HepG2 (cell line): Measurements from ENCODE around the gene PRKAR2A. TPM values are rescaled to one million over a fixed set of nuclear protein-coding genes. Genes with fewer than 3 reads are reported as not detected.

Experiments
- ATAC-seq: fragments of 200-7000 bp; cut with Tn5 transposase; 3 replicates; pipeline ENCODE4 v1.9.1; 2020; ENCODE audit warnings: mild to moderate bottlenecking, moderate library complexity
- BruUV-seq: library from RNA; stranded (reverse); fragments of 400-500 nt; replicated peaks from 2 replicates; lab custom pipeline; 2021; lab: Mats Ljungman, UMichigan
- CTCF ChIA-PET: fragments of 300-600 bp; formaldehyde crosslinking; extraction: SDS; loops from one replicate; lab custom pipeline; 2021; ENCODE audit warnings: low total read pairs, inconsistent platforms, low intra/inter-chr PET ratio; lab: Yijun Ruan, JAX
- POLR2A ChIA-PET: fragments of 350-600 bp; sonication (Branson Sonifier 250); formaldehyde crosslinking; loops from one replicate; lab custom pipeline; 2020; ENCODE audit warnings: antibody characterized with exemption, inconsistent platforms; lab: Yijun Ruan, JAX
- DNase-seq: peaks from one replicate; pipeline ENCODE4 v3.0.0-alpha.2; 2015; ENCODE audit warnings: low spot score
- FAIRE-seq: peaks from 3 replicates; lab custom pipeline; 2011; peaks lifted over from hg19 to GRCh38; lab: Jason Lieb, UNC
- H2AFZ ChIP-seq: one replicate; pipeline ENCODE4 v1.6.1; 2011; ENCODE audit warnings: low read length, inconsistent platforms
- H3K27ac ChIP-seq: fragments of 300-600 bp; 3 replicates; pipeline ENCODE4 v1.8.0; 2011; ENCODE audit warnings: mixed run types, mild to moderate bottlenecking, mixed read lengths, low read length, inconsistent platforms; ENCODE audit not compliant: insufficient read depth; ENCODE audit errors: extremely low read length
- H3K27me3 ChIP-seq, 2 experiments: fragments of 200-600 bp in 1 of 2; 2 replicates in 1 of 2; 3 replicates in 1 of 2; pipeline versions ENCODE4 v1.6.0 to v1.8.0; 2011; ENCODE audit warnings: low read length in 2 of 2, mild to moderate bottlenecking in 2 of 2, moderate library complexity in 2 of 2, inconsistent platforms in 1 of 2; ENCODE audit not compliant: insufficient read depth in 2 of 2, control insufficient read depth in 1 of 2
- H3K36me3 ChIP-seq, 2 experiments: fragments of 200-600 bp in 1 of 2; replicated peaks in 1 of 2; 2 replicates in 1 of 2; 3 replicates in 1 of 2; pipeline versions ENCODE4 v1.5.1 to v1.8.0; 2011; ENCODE audit warnings: low read length in 2 of 2, inconsistent platforms in 1 of 2; ENCODE audit not compliant: insufficient read depth in 2 of 2, control insufficient read depth in 1 of 2
- H3K4me1 ChIP-seq: 2 replicates; pipeline ENCODE4 v1.5.1; 2012; ENCODE audit warnings: low read length, inconsistent platforms; ENCODE audit not compliant: insufficient read depth
- H3K4me2 ChIP-seq: 2 replicates; pipeline ENCODE4 v1.6.0; 2011; ENCODE audit warnings: low read depth, low read length, inconsistent platforms
- H3K4me3 ChIP-seq, 3 experiments: fragments of 200-600 bp in 1 of 3; sonication (generic), shearing (Covaris generic) in 1 of 3; replicated peaks in 1 of 3; 2 replicates each; pipeline ENCODE4 v1.5.1; 2011 to 2016; ENCODE audit warnings: low read length in 3 of 3, inconsistent platforms in 2 of 3, low read depth in 2 of 3, mild to moderate bottlenecking in 2 of 3, control low read depth in 1 of 3, mixed read lengths in 1 of 3; ENCODE audit not compliant: insufficient read depth in 1 of 3
- H3K79me2 ChIP-seq: one replicate; pipeline ENCODE4 v1.6.1; 2011; ENCODE audit warnings: low read length, inconsistent platforms; ENCODE audit not compliant: insufficient read depth
- H3K9ac ChIP-seq: 2 replicates; pipeline ENCODE4 v1.6.0; 2011; ENCODE audit warnings: mild to moderate bottlenecking, low read depth, low read length, inconsistent platforms; ENCODE audit not compliant: insufficient read depth
- H3K9me3 ChIP-seq: 2 replicates; pipeline ENCODE4 v1.5.1; 2012; ENCODE audit warnings: mild to moderate bottlenecking, low read length
- H4K20me1 ChIP-seq: 2 replicates; pipeline ENCODE4 v1.6.0; 2011; ENCODE audit warnings: inconsistent platforms, mild to moderate bottlenecking, low read length, moderate library complexity; ENCODE audit not compliant: insufficient read depth
- MIXL1 ChIP-seq: IDR thresholded peaks from 2 replicates; pipeline ENCODE4 v1.6.1; 2016
- NFYC ChIP-seq: IDR thresholded peaks from 2 replicates; pipeline ENCODE4 v1.6.1; 2016; ENCODE audit warnings: missing genetic modification reagents, missing compliant biosample characterization
- SOX13 ChIP-seq, 3 experiments: fragments of 450-650 bp in 1 of 3; sonication (generic) in 1 of 3; formaldehyde crosslinking in 1 of 3; IDR thresholded peaks in 2 of 3; conservative IDR thresholded peaks in 1 of 3; 2 replicates each; pipeline versions ENCODE4 v1.5.0 to v1.6.1; 2016 to 2020; ENCODE audit warnings: antibody characterized with exemption in 1 of 3, mild to moderate bottlenecking in 1 of 3, missing compliant biosample characterization in 1 of 3, missing genetic modification reagents in 1 of 3, moderate library complexity in 1 of 3
- ZIK1 ChIP-seq: sonication (generic); formaldehyde crosslinking; IDR thresholded peaks from 2 replicates; pipeline ENCODE4 v1.5.0; 2020; ENCODE audit warnings: mild to moderate bottlenecking, low read depth, missing genetic modification reagents, borderline replicate concordance
- ZNF274 ChIP-seq: sonication (generic); formaldehyde crosslinking; IDR thresholded peaks from 2 replicates; pipeline ENCODE4 v1.5.1; 2020; ENCODE audit warnings: mild to moderate bottlenecking, missing genetic modification reagents
- ZNF546 ChIP-seq: sonication (generic); formaldehyde crosslinking; conservative IDR thresholded peaks from 2 replicates; pipeline ENCODE4 v1.8.1; 2023; ENCODE audit warnings: mild to moderate bottlenecking, missing genetic modification reagents
- ZNF616 ChIP-seq: sonication (generic); formaldehyde crosslinking; IDR thresholded peaks from 2 replicates; pipeline ENCODE4 v1.5.0; 2020; ENCODE audit warnings: low read depth, mild to moderate bottlenecking, missing genetic modification reagents
- ZNF816 ChIP-seq: sonication (generic); formaldehyde crosslinking; IDR thresholded peaks from 2 replicates; pipeline ENCODE4 v1.8.0; 2022; ENCODE audit warnings: missing genetic modification reagents, mild to moderate bottlenecking, borderline replicate concordance
- ZSCAN9 ChIP-seq: IDR thresholded peaks from 2 replicates; pipeline ENCODE4 v1.6.1; 2016; ENCODE audit warnings: borderline replicate concordance
- WGBS: methylation state at CpG from one replicate; pipeline ENCODE4 v1.1.6; 2017; ENCODE audit warnings: low lambda C conversion rate; 5-methylcytosine and 5-hydroxymethylcytosine counted together
- in situ Hi-C: cut with HindIII; loops from 2 replicates; pipeline ENCODE4 v1.10.0; 2017; ENCODE audit warnings: low pct_unique_long_range_greater_than_20kb; ENCODE audit not compliant: extremely low pct_ligation_motif_present
- intact Hi-C: fragments of 100-400 bp; cut with micrococcal nuclease; formaldehyde crosslinking; loops from one replicate; pipeline ENCODE4 v1.10.0; 2022; ENCODE audit not compliant: unreplicated experiment
- polyA plus RNA-seq, 8 experiments: library from polyadenylated mRNA; depleted of rRNA in 3 of 8; stranded (reverse) in 7 of 8; unstranded in 1 of 8; fragments of >200 nt; fragmentation: Illumina TruSeq in 4 of 8; extraction: Trizol in 4 of 8; gene quantifications; 2 replicates each; pipeline versions ENCODE4 v1.2.1 to v1.2.3, GENCODE V29; 2011 to 2016; ENCODE audit warnings: low read depth in 4 of 8, missing spikeins in 1 of 8, mixed read lengths in 1 of 8; ENCODE audit not compliant: insufficient read depth in 1 of 8
- total RNA-seq, 5 experiments: library from RNA; depleted of rRNA; stranded (reverse); fragments of >200 nt; fragmentation: Illumina TruSeq; extraction: Trizol; gene quantifications; 2 replicates each; pipeline ENCODE4 v1.2.3, GENCODE V29; 2016; ENCODE audit warnings: low read depth in 1 of 5
- TF ChIP-seq, protein P1 (sequence below): sonication (generic); formaldehyde crosslinking; IDR thresholded peaks from 2 replicates; pipeline ENCODE4 v1.5.0; 2020; ENCODE audit warnings: mild to moderate bottlenecking, missing genetic modification reagents, borderline replicate concordance
- TF ChIP-seq, protein P2 (sequence below): sonication (generic); formaldehyde crosslinking; IDR thresholded peaks from 2 replicates; pipeline ENCODE4 v1.4.0; 2020; ENCODE audit warnings: mild to moderate bottlenecking, missing genetic modification reagents
- TF ChIP-seq, protein P3 (sequence below): sonication (generic); formaldehyde crosslinking; IDR thresholded peaks from 2 replicates; pipeline ENCODE4 v1.8.0; 2022; ENCODE audit warnings: low read depth, missing genetic modification reagents

Gene PRKAR2A
- total and polyA plus RNA-seq, 2 of the 13 experiments (the other 11 are each of a cell fraction or from before 2014, with no cell fraction given) = 11.8 to 29.2 TPM

DNA sequence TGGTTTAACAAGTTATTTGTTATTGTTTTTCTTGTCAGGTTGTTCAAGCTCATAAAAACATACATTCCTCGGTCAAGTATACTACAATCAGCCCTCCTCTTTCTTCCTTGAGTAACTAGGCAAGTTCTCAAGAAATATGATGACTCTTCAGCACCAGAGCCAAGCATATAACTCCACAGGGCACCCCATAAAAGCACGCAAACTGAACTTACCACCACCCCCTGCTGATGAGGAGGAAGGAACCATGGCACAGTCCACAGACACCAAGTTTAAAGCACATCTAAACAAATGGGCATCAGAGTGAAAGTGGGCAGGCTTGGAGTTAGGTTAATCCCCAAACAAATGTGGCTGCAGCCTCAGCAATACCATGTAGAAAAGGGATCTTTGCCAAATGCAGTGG, 135.9 kb downstream of the PRKAR2A start:
- CTCF ChIA-PET = no interaction called here
- no peak overlapping the region for H3K27ac ChIP-seq
- peaks cover 60% of the 10 kb centered on the region for H3K4me1 ChIP-seq
- ATAC-seq (no peak), FAIRE-seq (no peak), DNase-seq (no peak)
- H3K79me2 ChIP-seq = peaks cover 94% of the 10 kb centered on the region
- H2AFZ ChIP-seq = no peak overlapping the region
- intact Hi-C loops = no loop called here
- in situ Hi-C loops = no loop called here
- H3K4me2 ChIP-seq = no peak overlapping the region
- TF ChIP-seq, protein P1, sequence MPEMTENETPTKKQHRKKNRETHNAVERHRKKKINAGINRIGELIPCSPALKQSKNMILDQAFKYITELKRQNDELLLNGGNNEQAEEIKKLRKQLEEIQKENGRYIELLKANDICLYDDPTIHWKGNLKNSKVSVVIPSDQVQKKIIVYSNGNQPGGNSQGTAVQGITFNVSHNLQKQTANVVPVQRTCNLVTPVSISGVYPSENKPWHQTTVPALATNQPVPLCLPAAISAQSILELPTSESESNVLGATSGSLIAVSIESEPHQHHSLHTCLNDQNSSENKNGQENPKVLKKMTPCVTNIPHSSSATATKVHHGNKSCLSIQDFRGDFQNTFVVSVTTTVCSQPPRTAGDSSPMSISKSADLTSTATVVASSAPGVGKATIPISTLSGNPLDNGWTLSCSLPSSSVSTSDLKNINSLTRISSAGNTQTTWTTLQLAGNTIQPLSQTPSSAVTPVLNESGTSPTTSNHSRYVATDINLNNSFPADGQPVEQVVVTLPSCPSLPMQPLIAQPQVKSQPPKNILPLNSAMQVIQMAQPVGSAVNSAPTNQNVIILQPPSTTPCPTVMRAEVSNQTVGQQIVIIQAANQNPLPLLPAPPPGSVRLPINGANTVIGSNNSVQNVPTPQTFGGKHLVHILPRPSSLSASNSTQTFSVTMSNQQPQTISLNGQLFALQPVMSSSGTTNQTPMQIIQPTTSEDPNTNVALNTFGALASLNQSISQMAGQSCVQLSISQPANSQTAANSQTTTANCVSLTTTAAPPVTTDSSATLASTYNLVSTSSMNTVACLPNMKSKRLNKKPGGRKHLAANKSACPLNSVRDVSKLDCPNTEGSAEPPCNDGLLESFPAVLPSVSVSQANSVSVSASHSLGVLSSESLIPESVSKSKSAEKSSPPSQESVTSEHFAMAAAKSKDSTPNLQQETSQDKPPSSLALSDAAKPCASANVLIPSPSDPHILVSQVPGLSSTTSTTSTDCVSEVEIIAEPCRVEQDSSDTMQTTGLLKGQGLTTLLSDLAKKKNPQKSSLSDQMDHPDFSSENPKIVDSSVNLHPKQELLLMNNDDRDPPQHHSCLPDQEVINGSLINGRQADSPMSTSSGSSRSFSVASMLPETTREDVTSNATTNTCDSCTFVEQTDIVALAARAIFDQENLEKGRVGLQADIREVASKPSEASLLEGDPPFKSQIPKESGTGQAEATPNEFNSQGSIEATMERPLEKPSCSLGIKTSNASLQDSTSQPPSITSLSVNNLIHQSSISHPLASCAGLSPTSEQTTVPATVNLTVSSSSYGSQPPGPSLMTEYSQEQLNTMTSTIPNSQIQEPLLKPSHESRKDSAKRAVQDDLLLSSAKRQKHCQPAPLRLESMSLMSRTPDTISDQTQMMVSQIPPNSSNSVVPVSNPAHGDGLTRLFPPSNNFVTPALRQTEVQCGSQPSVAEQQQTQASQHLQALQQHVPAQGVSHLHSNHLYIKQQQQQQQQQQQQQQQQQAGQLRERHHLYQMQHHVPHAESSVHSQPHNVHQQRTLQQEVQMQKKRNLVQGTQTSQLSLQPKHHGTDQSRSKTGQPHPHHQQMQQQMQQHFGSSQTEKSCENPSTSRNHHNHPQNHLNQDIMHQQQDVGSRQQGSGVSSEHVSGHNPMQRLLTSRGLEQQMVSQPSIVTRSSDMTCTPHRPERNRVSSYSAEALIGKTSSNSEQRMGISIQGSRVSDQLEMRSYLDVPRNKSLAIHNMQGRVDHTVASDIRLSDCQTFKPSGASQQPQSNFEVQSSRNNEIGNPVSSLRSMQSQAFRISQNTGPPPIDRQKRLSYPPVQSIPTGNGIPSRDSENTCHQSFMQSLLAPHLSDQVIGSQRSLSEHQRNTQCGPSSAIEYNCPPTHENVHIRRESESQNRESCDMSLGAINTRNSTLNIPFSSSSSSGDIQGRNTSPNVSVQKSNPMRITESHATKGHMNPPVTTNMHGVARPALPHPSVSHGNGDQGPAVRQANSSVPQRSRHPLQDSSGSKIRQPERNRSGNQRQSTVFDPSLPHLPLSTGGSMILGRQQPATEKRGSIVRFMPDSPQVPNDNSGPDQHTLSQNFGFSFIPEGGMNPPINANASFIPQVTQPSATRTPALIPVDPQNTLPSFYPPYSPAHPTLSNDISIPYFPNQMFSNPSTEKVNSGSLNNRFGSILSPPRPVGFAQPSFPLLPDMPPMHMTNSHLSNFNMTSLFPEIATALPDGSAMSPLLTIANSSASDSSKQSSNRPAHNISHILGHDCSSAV (CRISPR knock-in tag) = no peak
- TF ChIP-seq, protein P2, sequence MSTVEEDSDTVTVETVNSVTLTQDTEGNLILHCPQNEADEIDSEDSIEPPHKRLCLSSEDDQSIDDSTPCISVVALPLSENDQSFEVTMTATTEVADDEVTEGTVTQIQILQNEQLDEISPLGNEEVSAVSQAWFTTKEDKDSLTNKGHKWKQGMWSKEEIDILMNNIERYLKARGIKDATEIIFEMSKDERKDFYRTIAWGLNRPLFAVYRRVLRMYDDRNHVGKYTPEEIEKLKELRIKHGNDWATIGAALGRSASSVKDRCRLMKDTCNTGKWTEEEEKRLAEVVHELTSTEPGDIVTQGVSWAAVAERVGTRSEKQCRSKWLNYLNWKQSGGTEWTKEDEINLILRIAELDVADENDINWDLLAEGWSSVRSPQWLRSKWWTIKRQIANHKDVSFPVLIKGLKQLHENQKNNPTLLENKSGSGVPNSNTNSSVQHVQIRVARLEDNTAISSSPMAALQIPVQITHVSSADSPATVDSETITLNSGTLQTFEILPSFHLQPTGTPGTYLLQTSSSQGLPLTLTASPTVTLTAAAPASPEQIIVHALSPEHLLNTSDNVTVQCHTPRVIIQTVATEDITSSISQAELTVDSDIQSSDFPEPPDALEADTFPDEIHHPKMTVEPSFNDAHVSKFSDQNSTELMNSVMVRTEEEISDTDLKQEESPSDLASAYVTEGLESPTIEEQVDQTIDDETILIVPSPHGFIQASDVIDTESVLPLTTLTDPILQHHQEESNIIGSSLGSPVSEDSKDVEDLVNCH (CRISPR knock-in tag) = no peak
- no peak for TF ChIP-seq NFYC (CRISPR knock-in tag)
- TF ChIP-seq ZNF616 (CRISPR knock-in tag) = no peak
- no peak for TF ChIP-seq ZSCAN9 (CRISPR knock-in tag)
- TF ChIP-seq MIXL1 (CRISPR knock-in tag) = no peak
- TF ChIP-seq, protein P3, sequence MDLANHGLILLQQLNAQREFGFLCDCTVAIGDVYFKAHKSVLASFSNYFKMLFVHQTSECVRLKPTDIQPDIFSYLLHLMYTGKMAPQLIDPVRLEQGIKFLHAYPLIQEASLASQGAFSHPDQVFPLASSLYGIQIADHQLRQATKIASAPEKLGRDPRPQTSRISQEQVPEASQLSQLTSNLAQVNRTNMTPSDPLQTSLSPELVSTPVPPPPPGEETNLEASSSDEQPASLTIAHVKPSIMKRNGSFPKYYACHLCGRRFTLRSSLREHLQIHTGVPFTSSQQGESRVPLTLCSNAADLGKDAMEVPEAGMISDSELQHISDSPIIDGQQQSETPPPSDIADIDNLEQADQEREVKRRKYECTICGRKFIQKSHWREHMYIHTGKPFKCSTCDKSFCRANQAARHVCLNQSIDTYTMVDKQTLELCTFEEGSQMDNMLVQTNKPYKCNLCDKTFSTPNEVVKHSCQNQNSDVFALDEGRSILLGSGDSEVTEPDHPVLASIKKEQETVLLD (CRISPR knock-in tag) = no peak
- no peak for TF ChIP-seq ZNF274 (CRISPR knock-in tag)
- no peak for TF ChIP-seq ZNF546 (CRISPR knock-in tag)
- TF ChIP-seq ZNF816 (CRISPR knock-in tag) = no peak
- TF ChIP-seq SOX13 (IDR thresholded peaks at IDR 0.05) = no peak
- no peak for TF ChIP-seq SOX13 (CRISPR knock-in tag; conservative IDR thresholded peaks at IDR 0.05 in 1 of 2, IDR thresholded peaks at IDR 0.05 in 1 of 2)
- no peak for TF ChIP-seq ZIK1 (CRISPR knock-in tag)
- no peak overlapping the region for H3K4me3 ChIP-seq
- peaks cover 18 to 42% of the 10 kb centered on the region in 2 experiments for H3K36me3 ChIP-seq
- H3K9ac ChIP-seq = no peak overlapping the region
- no peaks in the 10 kb centered on the region for H3K9me3 ChIP-seq
- POLR2A ChIA-PET = no interaction called here
- H4K20me1 ChIP-seq = peaks cover 67% of the 10 kb centered on the region
- H3K27me3 ChIP-seq = no peaks in the 10 kb centered on the region; a peak in 1 of 5 replicates
- no TSS peak for BruUV-seq
- WGBS = 100% methylated on average over 2 of the region's 2 CpGs
